Neural progenitor cell (in vitro differentiated cells): ENCODE results near the gene TPRX2.

Experiments
- CTCF ChIP-seq: fragments of 200-600 bp; sonication (generic); IDR thresholded peaks from 2 replicates; pipeline ENCODE4 v1.5.1; 2017; ENCODE audit warnings: antibody characterized with exemption, mild to moderate bottlenecking
- EZH2phosphoT487 ChIP-seq: fragments of 200-600 bp; sonication (generic); IDR thresholded peaks from 2 replicates; pipeline ENCODE4 v1.6.1; 2017; ENCODE audit warnings: antibody characterized with exemption

GRCh38 chr19:47896773-47897172 lies 37.7 kb downstream of the TPRX2 start:
- TF ChIP-seq CTCF, result no peak
- no peak for TF ChIP-seq EZH2phosphoT487
